Esophagus muscularis mucosa (tissue), 4 donors: ENCODE measurements around the gene PLEKHA7.

ENCODE experiments used
- CTCF ChIP-seq, 3 experiments: fragments of 200-600 bp in 2 of 3; fragments of 450-650 bp in 1 of 3; sonication (generic) in 2 of 3; IDR thresholded peaks; one replicate each; pipeline ENCODE4 v1.5.1; 2017 to 2019; ENCODE audit warnings: antibody characterized with exemption in 3 of 3, mild to moderate bottlenecking in 2 of 3, moderate library complexity in 1 of 3
- EP300 ChIP-seq: sonication (generic); formaldehyde crosslinking; IDR thresholded peaks from one replicate; pipeline ENCODE4 v1.6.1; 2017; ENCODE audit warnings: antibody characterized with exemption
- POLR2A ChIP-seq: fragments of 450-650 bp; IDR thresholded peaks from one replicate; pipeline ENCODE4 v1.6.1; 2017; ENCODE audit warnings: antibody characterized with exemption, moderate library complexity, mild to moderate bottlenecking, low read depth
- POLR2AphosphoS5 ChIP-seq, 2 donors: sonication (generic); formaldehyde crosslinking; IDR thresholded peaks; one replicate each; pipeline ENCODE4 v1.6.1; 2017; ENCODE audit warnings: antibody characterized with exemption in 2 of 2

DNA sequence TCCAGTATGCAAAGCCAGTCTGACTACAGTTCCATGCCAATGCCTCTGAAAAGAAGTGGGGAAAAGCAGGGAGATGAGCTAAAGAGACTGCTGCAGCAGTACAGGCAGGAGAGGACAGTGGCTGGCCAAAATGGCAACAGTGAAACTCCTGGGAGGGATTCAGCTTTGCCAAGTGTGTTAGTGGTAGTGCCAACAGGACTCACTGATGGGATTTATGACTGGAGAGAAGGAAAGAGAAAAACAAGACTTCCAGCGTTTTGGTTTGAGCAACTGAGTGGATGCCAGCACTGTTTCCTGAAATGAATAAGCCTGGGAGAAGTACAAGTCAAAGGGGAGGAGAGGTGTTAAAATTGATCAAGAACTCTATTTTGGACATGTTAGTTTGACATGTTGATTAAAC is 80.9 kb downstream of the PLEKHA7 start:
- no peak for TF ChIP-seq CTCF (IDR thresholded peaks at IDR 0.05)
- no peak for TF ChIP-seq POLR2A
- no peak for TF ChIP-seq EP300
- no peak for TF ChIP-seq POLR2AphosphoS5 (IDR thresholded peaks at IDR 0.05)
